OCI-LY1 (cell line): Measurements from ENCODE around the gene JAM3.

Experiments
- H2AFZ ChIP-seq: fragments of 200-600 bp; sonication (generic), shearing (Covaris generic); 2 replicates; pipeline ENCODE4 v1.6.0; 2014; ENCODE audit warnings: antibody characterized with exemption, mild to moderate bottlenecking, low read length
- H3F3A ChIP-seq: fragments of 200-600 bp; sonication (generic), shearing (Covaris generic); 2 replicates; pipeline ENCODE4 v1.6.0; 2014; ENCODE audit warnings: mild to moderate bottlenecking, antibody characterized with exemption, low read length, moderate library complexity; ENCODE audit not compliant: insufficient read depth
- H3K27ac ChIP-seq: fragments of 200-600 bp; sonication (generic); 2 replicates; pipeline ENCODE4 v1.5.1; 2014; ENCODE audit warnings: low read length, mixed run types, mild to moderate bottlenecking, low read depth; ENCODE audit not compliant: poor library complexity, severe bottlenecking
- H3K27me3 ChIP-seq: fragments of 200-600 bp; sonication (generic); 2 replicates; pipeline ENCODE4 v1.6.0; 2014; ENCODE audit warnings: antibody characterized with exemption, mild to moderate bottlenecking, low read length, moderate library complexity; ENCODE audit not compliant: insufficient read depth
- H3K36me3 ChIP-seq: fragments of 200-600 bp; sonication (generic); 2 replicates; pipeline ENCODE4 v1.6.1; 2014; ENCODE audit warnings: mild to moderate bottlenecking, antibody characterized with exemption, low read length, moderate library complexity, mixed read lengths; ENCODE audit not compliant: insufficient read depth
- H3K4me1 ChIP-seq: fragments of 200-600 bp; sonication (generic); 2 replicates; pipeline ENCODE4 v1.5.1; 2014; ENCODE audit warnings: mild to moderate bottlenecking, low read length, moderate library complexity; ENCODE audit not compliant: insufficient read depth, severe bottlenecking
- H3K4me2 ChIP-seq: fragments of 200-600 bp; sonication (generic), shearing (Covaris generic); 2 replicates; pipeline ENCODE4 v1.6.1; 2014; ENCODE audit warnings: low read length
- H3K4me3 ChIP-seq: fragments of 200-600 bp; sonication (generic); 2 replicates; pipeline ENCODE4 v1.5.1; 2014; ENCODE audit warnings: low read length, low read depth, mild to moderate bottlenecking, mixed read lengths; ENCODE audit not compliant: poor library complexity, severe bottlenecking
- H3K79me2 ChIP-seq: fragments of 200-600 bp; shearing (Covaris generic); 2 replicates; pipeline ENCODE4 v1.6.1; 2016; ENCODE audit warnings: mixed run types, low read length, mixed read lengths; ENCODE audit not compliant: insufficient read depth
- H3K9ac ChIP-seq: fragments of 200-600 bp; sonication (generic), shearing (Covaris generic); 2 replicates; pipeline ENCODE4 v1.6.1; 2014; ENCODE audit warnings: mild to moderate bottlenecking, low read length, mixed read lengths
- H3K9me2 ChIP-seq: fragments of 200-600 bp; sonication (generic), shearing (Covaris generic); 2 replicates; pipeline ENCODE4 v1.6.1; 2014; ENCODE audit warnings: low read depth, mild to moderate bottlenecking, low read length, mixed read lengths
- H3K9me3 ChIP-seq: fragments of 200-600 bp; shearing (Covaris generic); 2 replicates; pipeline ENCODE4 v1.6.1; 2014; ENCODE audit warnings: low read length, mixed read lengths
- H4K20me1 ChIP-seq: fragments of 200-600 bp; sonication (generic), shearing (Covaris generic); 2 replicates; pipeline ENCODE4 v1.6.0; 2016; ENCODE audit warnings: mild to moderate bottlenecking, low read length; ENCODE audit not compliant: insufficient read depth
- EZH2 ChIP-seq: fragments of 200-600 bp; sonication (generic), shearing (Covaris generic); IDR thresholded peaks from 2 replicates; pipeline ENCODE4 v1.8.0; 2017; ENCODE audit warnings: borderline replicate concordance, mixed run types, mild to moderate bottlenecking, antibody characterized with exemption, low read length, moderate library complexity, mixed read lengths
- TF ChIP-seq, protein P1 (sequence below): fragments of 200-600 bp; sonication (generic), shearing (Covaris generic); IDR thresholded peaks from 2 replicates; pipeline ENCODE4 v1.5.1; 2017; ENCODE audit warnings: mild to moderate bottlenecking, antibody characterized with exemption, low read length, moderate library complexity, mixed read lengths

Gene JAM3

GRCh38 chr11:134038897-134039470, 29.9 kb upstream of the JAM3 start:
- Histone ChIP-seq H3F3A (no peaks in the 10 kb centered on the region), H3K4me2 (no peak overlapping the region), H3K27ac (no peak overlapping the region), H3K79me2 (no peaks in the 10 kb centered on the region), H3K4me1 (no peaks in the 10 kb centered on the region), H3K9me2 (no peaks in the 10 kb centered on the region), H3K9me3 (no peaks in the 10 kb centered on the region), H4K20me1 (no peaks in the 10 kb centered on the region), H3K36me3 (no peaks in the 10 kb centered on the region), H3K9ac (no peak overlapping the region), H2AFZ (no peak overlapping the region), H3K27me3 (no peaks in the 10 kb centered on the region), H3K4me3 (no peak overlapping the region)
- no peak for TF ChIP-seq EZH2
- TF ChIP-seq, protein P1, sequence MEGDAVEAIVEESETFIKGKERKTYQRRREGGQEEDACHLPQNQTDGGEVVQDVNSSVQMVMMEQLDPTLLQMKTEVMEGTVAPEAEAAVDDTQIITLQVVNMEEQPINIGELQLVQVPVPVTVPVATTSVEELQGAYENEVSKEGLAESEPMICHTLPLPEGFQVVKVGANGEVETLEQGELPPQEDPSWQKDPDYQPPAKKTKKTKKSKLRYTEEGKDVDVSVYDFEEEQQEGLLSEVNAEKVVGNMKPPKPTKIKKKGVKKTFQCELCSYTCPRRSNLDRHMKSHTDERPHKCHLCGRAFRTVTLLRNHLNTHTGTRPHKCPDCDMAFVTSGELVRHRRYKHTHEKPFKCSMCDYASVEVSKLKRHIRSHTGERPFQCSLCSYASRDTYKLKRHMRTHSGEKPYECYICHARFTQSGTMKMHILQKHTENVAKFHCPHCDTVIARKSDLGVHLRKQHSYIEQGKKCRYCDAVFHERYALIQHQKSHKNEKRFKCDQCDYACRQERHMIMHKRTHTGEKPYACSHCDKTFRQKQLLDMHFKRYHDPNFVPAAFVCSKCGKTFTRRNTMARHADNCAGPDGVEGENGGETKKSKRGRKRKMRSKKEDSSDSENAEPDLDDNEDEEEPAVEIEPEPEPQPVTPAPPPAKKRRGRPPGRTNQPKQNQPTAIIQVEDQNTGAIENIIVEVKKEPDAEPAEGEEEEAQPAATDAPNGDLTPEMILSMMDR = no peak

GRCh38 chr11:134039726-134040385, 29.0 kb upstream of the JAM3 start:
- Histone ChIP-seq H3F3A (no peaks in the 10 kb centered on the region), H3K27me3 (no peaks in the 10 kb centered on the region), H3K9ac (no peak overlapping the region), H3K9me3 (no peaks in the 10 kb centered on the region), H3K4me2 (no peak overlapping the region), H3K27ac (no peak overlapping the region), H3K36me3 (no peaks in the 10 kb centered on the region), H2AFZ (no peak overlapping the region), H4K20me1 (no peaks in the 10 kb centered on the region), H3K4me3 (no peak overlapping the region), H3K79me2 (no peaks in the 10 kb centered on the region), H3K4me1 (no peaks in the 10 kb centered on the region), H3K9me2 (no peaks in the 10 kb centered on the region)
- TF ChIP-seq EZH2 = no peak
- TF ChIP-seq, protein P1 = no peak

DNA sequence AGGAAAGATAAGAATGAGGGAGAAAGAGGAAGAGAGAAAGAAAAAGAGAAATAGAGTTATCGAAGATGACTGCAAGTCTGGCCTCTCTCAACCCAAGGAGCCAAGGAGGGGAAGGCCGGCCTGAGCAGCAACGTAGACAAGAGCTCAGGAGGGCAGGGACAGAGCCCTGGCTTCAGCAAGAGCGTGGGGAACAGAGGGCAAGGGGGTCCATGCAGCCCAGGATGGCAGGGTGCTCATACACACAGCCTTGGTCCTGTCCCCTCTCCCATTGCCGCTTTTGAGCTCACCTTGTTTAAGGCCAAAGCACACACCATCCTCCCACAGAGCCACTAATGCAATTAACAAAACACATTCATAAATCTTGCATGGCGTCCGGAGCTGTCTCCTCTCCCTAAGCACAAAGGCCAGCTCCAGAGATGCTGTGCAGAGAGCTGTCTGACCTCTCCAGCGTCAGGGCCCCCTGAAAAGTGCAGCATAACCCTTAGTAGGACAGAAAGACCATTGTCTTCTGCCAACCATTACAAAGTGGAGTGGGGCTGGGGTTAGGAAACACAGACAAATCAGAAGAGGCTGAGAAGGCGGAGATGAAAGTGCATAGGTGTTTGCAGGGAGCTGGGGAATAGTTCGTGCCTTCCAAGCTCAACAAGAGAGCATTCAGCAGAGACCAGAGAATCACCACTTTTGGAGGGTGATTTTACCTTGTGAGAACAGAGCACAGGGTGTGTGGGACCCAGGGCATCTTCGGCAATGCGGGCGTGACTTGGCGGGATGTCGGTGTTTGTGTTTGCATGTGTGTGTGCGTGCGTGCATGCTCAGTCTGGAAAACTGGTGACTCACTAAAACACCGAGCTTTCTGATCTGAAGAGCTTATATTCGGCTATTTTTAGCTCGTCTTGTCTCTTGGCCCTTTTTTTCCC, 28.2 kb upstream of the JAM3 start:
- H2AFZ ChIP-seq = no peak overlapping the region
- H3K27me3 ChIP-seq = no peaks in the 10 kb centered on the region
- no peaks in the 10 kb centered on the region for H3F3A ChIP-seq
- no peak overlapping the region for H3K4me2 ChIP-seq
- H3K36me3 ChIP-seq = no peaks in the 10 kb centered on the region
- no peaks in the 10 kb centered on the region for H3K9me3 ChIP-seq
- H3K79me2 ChIP-seq = no peaks in the 10 kb centered on the region
- no peaks in the 10 kb centered on the region for H3K9me2 ChIP-seq
- H3K4me3 ChIP-seq = no peak overlapping the region
- no peak overlapping the region for H3K9ac ChIP-seq
- TF ChIP-seq, protein P1 = no peak
- TF ChIP-seq EZH2 = no peak
- no peaks in the 10 kb centered on the region for H3K4me1 ChIP-seq
- H4K20me1 ChIP-seq = no peaks in the 10 kb centered on the region
- H3K27ac ChIP-seq = no peak overlapping the region
